Measurements from ENCODE around the gene ZNF333.

- TF ChIP-seq, protein P1, sequence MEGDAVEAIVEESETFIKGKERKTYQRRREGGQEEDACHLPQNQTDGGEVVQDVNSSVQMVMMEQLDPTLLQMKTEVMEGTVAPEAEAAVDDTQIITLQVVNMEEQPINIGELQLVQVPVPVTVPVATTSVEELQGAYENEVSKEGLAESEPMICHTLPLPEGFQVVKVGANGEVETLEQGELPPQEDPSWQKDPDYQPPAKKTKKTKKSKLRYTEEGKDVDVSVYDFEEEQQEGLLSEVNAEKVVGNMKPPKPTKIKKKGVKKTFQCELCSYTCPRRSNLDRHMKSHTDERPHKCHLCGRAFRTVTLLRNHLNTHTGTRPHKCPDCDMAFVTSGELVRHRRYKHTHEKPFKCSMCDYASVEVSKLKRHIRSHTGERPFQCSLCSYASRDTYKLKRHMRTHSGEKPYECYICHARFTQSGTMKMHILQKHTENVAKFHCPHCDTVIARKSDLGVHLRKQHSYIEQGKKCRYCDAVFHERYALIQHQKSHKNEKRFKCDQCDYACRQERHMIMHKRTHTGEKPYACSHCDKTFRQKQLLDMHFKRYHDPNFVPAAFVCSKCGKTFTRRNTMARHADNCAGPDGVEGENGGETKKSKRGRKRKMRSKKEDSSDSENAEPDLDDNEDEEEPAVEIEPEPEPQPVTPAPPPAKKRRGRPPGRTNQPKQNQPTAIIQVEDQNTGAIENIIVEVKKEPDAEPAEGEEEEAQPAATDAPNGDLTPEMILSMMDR (tag by site-specific recombination; IDR thresholded peaks at IDR 0.05): no peak
- TF ChIP-seq ZNF747 (tag by site-specific recombination; IDR thresholded peaks at IDR 0.05) (no peak), KLF9 (tag by site-specific recombination; IDR thresholded peaks at IDR 0.05; ENCODE audit: low read depth) (peak; percentile 58; the same call in 1 of the 2 replicates), REPIN1 (tag by site-specific recombination; IDR thresholded peaks at IDR 0.05; ENCODE audit: low read depth) (no peak), ZNF391 (tag by site-specific recombination; IDR thresholded peaks at IDR 0.05; ENCODE audit: borderline replicate concordance, low read depth) (no peak), ZNF350 (tag by site-specific recombination; IDR thresholded peaks at IDR 0.05) (no peak), ZNF146 (tag by site-specific recombination; IDR thresholded peaks at IDR 0.05) (no peak), ZNF626 (tag by site-specific recombination; IDR thresholded peaks at IDR 0.05) (no peak), HIC1 (tag by site-specific recombination; IDR thresholded peaks at IDR 0.05) (peak; percentile 41; the same call in 1 of the 2 replicates), OVOL3 (tag by site-specific recombination; IDR thresholded peaks at IDR 0.05) (no peak), ZNF660 (tag by site-specific recombination; IDR thresholded peaks at IDR 0.05) (peak; percentile 45; the same call in 1 of the 2 replicates), ZNF184 (tag by site-specific recombination; IDR thresholded peaks at IDR 0.05) (no peak), TCF7L2 (IDR thresholded peaks at IDR 0.05; ENCODE audit: borderline replicate concordance, low read depth, low read length) (no peak)
These were observed at the start of gene ZNF333 for GRCh38 chr19:14689598-14690503.

Measured in HEK293 (cell line).